GM18526 (cell line): ENCODE results near the gene TRIM49D2.
"Not testable (repeated sequence)": the region's sequence is repeated elsewhere in the genome, so short reads cannot be mapped to it uniquely, and the experiment has no call there.

Experiments
- POLR2A ChIP-seq: IDR thresholded peaks from 3 replicates; pipeline ENCODE4 v1.6.1; 2011; ENCODE audit not compliant: insufficient read length; ENCODE audit errors: extremely low read depth

TRIM49D2 gene, protein sequence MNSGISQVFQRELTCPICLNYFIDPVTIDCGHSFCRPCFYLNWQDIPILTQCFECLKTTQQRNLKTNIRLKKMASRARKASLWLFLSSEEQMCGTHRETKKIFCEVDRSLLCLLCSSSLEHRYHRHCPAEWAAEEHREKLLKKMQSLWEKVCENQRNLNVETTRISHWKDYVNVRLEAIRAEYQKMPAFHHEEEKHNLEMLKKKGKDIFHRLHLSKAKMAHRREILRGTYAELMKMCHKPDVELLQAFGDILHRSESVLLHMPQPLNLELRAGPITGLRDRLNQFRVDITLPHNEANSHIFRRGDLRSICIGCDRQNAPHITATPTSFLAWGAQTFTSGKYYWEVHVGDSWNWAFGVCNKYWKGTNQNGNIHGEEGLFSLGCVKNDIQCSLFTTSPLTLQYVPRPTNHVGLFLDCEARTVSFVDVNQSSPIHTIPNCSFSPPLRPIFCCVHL

DNA sequence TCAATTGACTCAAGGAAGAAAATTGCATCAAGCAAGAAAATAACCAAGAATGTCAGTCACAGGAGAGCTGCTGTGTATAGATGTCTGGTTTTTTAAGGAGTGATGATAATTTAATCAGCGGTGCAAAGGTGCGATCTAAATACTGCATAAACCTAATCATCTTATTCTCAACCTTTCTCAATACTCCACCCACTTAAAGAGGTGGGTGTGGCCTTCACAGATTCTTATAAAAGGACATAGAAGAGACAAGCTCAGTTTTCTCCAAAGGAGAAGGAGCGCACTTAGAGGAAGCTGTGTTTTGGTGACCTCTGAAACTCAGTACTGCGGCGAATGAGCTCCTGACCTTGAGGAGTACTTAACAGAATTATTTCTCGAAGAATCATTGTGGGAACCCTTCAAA is at the start of gene TRIM49D2:
TRIM49D2 (plus strand) TSS at position 301 of the 400 bp plus-strand sequence. CDS start 2,698 bp downstream, outside the sequence.
- TF ChIP-seq POLR2A, result not testable (repeated sequence)

DNA sequence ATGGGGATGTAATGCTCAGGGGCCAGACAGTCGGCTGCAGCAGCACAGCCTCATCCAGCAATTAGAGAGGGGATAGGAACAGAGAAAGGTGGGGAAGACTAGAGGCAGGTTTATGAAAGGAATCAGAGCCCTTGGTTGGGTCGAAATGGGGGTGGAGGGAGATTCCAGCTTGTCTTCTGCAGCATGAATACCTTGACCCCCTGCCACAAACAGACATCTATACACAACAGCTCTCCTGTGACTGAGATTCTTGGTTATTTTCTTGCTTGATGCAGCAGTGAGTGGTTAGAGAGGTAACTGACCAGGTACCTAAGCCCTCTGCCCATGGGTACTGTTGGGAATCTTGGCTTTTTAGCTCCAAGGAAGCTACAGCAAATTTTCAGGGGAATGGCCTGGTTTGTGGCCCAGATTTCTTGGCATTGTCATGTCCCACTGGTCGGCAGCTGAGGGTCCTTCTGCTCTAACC is 1.6 kb upstream of the TRIM49D2 start, which contains the start of gene TRIM49D1:
TRIM49D1 (minus strand) TSS at position 51 of the 466 bp plus-strand sequence. CDS start 4,535 bp downstream, outside the sequence.
- no peak for TF ChIP-seq POLR2A

DNA sequence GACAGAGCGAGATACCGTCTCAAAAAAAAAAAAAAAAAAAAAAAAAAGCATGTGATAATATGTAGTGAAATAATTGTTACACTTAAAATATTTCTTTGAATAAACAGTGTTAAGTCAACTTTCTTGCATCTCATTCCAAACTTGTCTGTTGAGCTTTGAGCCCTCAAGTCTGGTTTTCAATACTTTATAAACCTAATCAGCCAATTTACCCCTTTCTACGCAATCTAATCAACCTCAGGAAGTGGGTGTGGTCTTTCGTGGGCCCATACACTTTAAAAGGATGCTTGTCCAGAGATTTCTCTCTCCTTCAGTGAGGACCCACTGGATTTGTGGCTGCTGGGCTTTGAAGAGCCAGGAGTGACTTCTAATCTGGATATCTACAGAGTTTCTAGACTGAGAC is 41.9 kb downstream of the TRIM49D2 start, which contains the start of gene TRIM64:
TRIM64 (plus strand) TSS at position 301 of the 400 bp plus-strand sequence. CDS start 2,467 bp downstream, outside the sequence.
- not testable (repeated sequence) for TF ChIP-seq POLR2A
